ENCODE measurements around the gene JOSD2. TPM values are rescaled to one million over a fixed set of nuclear protein-coding genes. Genes with fewer than 3 reads are reported as not detected.

JOSD2 gene
- 1 to 10 TPM; 6.4 to 8.8 (median 7.7) TPM for polyA plus RNA-seq (ENCODE audit: insufficient read length in 3 of 3)

- DNase-seq (ENCODE audit: low read depth in 3 of 3, low spot score in 2 of 3): peak; percentile 95 to 97 (median 96)
Observed at GRCh38 chr19:50511069-50511822, at the start of gene JOSD2. Gene JOSD2, minus strand, starts transcription at chr19:50511191. Its CDS starts 760 bp downstream, at chr19:50510431.

GRCh38 chr19:50559636-50560035, 48.6 kb upstream of the JOSD2 start:
- no peak for DNase-seq (ENCODE audit: low read depth in 3 of 3, low spot score in 2 of 3)

- no peak for DNase-seq (ENCODE audit: low read depth in 3 of 3, low spot score in 2 of 3)
Observed at GRCh38 chr19:50558449-50558848, 47.5 kb upstream of the JOSD2 start.

- no peak for DNase-seq (ENCODE audit: low read depth in 3 of 3, low spot score in 2 of 3)
Observed at GRCh38 chr19:50558039-50558438, 47.0 kb upstream of the JOSD2 start.

GRCh38 chr19:50557009-50557613, 46.1 kb upstream of the JOSD2 start:
- no peak for DNase-seq (ENCODE audit: low read depth in 3 of 3, low spot score in 2 of 3)

GRCh38 chr19:50556282-50557008, 45.5 kb upstream of the JOSD2 start:
- DNase-seq (ENCODE audit: low read depth in 3 of 3, low spot score in 2 of 3): peak in 2 of 3 donors; percentile 76 to 80

- DNase-seq (ENCODE audit: low read depth in 3 of 3, low spot score in 2 of 3): no peak
Observed at GRCh38 chr19:50555450-50556281, 44.7 kb upstream of the JOSD2 start.

- DNase-seq (ENCODE audit: low read depth in 3 of 3, low spot score in 2 of 3): no peak
Observed at GRCh38 chr19:50555033-50555432, 44.0 kb upstream of the JOSD2 start.

- DNase-seq (ENCODE audit: low read depth in 3 of 3, low spot score in 2 of 3): no peak
Observed at GRCh38 chr19:50554212-50554611, 43.2 kb upstream of the JOSD2 start.

- no peak for DNase-seq (ENCODE audit: low read depth in 3 of 3, low spot score in 2 of 3)
Observed at GRCh38 chr19:50553134-50553703, 42.2 kb upstream of the JOSD2 start.

GRCh38 chr19:50552540-50552939, 41.5 kb upstream of the JOSD2 start:
- DNase-seq (ENCODE audit: low read depth in 3 of 3, low spot score in 2 of 3): no peak

GRCh38 chr19:50551715-50552187, 40.8 kb upstream of the JOSD2 start:
- no peak for DNase-seq (ENCODE audit: low read depth in 3 of 3, low spot score in 2 of 3)

- no peak for DNase-seq (ENCODE audit: low read depth in 3 of 3, low spot score in 2 of 3)
Observed at GRCh38 chr19:50551034-50551714, 40.2 kb upstream of the JOSD2 start.

- no peak for DNase-seq (ENCODE audit: low read depth in 3 of 3, low spot score in 2 of 3)
Observed at GRCh38 chr19:50550594-50550966, 39.6 kb upstream of the JOSD2 start.

GRCh38 chr19:50549927-50550593, 39.1 kb upstream of the JOSD2 start:
- no peak for DNase-seq (ENCODE audit: low read depth in 3 of 3, low spot score in 2 of 3)

- DNase-seq (ENCODE audit: low read depth in 3 of 3, low spot score in 2 of 3): no peak
Observed at GRCh38 chr19:50549059-50549926, 38.3 kb upstream of the JOSD2 start.

GRCh38 chr19:50548191-50549058, 37.4 kb upstream of the JOSD2 start:
- DNase-seq (ENCODE audit: low read depth in 3 of 3, low spot score in 2 of 3): no peak

All from right renal cortex interstitium (tissue), 3 donors.